ENCODE data around the gene RADIL. TPM values are rescaled to one million over a fixed set of nuclear protein-coding genes. Genes with fewer than 3 reads are reported as not detected.
"Not testable (repeated sequence)": the region's sequence is repeated elsewhere in the genome, so short reads cannot be mapped to it uniquely, and the experiment has no call there.

RADIL gene
- total RNA-seq, 1 donor from 2014 or later = 19.8 TPM

DNA sequence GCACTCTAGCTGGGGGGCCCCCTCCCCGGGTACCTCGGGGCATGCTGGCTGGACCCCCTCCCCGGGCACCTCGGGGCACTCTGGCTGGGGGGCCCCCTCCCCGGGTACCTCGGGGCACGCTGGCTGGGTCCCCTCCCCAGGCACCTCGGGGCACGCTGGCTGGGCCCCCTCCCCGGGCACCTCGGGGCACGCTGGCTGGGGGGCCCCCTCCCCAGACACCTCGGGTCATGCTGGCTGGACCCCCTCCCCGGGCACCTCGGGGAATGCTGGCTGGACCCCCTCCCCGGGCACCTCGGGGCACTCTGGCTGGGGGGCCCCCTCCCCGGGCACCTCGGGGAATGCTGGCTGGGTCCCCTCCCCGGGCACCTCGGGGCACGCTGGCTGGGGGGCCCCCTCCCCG lies 80.9 kb downstream of the RADIL start:
- DNase-seq (ENCODE audit: low spot score); ATAC-seq: not testable (repeated sequence)
- intact Hi-C loops (cut with DNase I) = loop anchor here (5.0 kb wide), 1 partner anchor 80 kb away; the partner anchor contains the start of gene RADIL

DNA sequence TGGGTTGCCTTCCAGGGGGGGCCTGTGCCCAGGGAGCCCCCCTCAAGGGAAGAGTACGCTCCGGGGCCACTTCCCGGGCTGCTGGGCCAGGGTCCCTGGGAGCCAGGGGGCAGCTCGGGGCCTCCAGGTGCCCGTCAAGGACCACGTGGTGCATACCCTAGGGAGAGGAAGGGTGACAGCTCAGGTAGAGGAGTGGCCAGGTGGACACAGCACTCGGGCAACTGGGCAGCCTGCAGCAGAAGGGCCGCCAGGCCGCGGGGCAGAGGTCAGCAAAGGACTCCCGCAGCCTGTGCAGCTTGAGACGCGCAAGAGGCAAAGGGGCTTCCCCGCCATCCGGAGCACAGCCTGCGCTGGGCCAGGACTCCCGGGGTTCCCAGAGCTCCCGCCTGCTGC lies 81.7 kb downstream of the RADIL start:
- no peak for DNase-seq (ENCODE audit: low spot score)
- ATAC-seq = no peak
- intact Hi-C loops (cut with DNase I) = loop anchor here (5.0 kb wide), 1 partner anchor 80 kb away; the partner anchor contains the start of gene RADIL

DNA sequence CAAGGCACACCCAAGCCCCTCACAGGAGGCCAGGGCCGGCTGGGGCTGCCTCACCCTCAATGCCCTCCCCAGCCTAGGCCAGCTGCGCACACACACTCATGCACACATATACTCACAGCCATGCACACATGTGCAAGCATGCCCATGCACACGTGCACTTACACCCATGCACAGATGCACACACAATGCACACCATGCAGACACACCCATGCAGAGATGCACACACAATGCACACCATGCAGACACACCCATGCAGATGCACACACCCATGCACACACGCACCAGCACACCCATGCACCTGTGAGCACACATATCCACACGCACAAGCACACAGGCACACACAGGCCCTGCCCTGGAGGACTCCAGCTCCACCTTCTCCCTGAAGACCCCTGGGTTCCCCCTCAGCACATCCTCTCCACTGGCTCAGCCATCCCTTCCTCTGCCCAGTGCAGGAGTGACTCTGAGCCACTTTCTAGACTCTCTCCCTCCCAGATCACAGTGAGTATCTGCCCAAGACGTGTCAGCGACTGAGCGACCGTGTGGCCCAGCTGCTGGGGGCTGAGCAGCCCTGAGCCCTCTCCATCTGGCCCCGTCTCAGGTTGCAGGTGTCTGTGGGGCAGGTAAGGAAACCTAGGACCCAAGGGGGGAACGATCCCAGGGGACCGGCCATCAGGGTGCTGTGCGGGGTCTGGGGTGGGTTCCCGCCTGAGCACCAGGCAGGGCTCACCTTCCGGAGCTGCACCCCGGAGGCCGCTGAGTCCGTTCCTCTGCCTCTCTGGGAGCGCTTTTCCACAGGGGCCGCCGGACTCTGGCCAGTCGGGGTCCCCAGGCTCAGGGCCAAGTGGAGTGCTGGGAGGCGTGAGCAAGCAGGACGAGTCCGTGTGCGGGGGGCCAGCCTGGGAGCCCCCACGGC lies 82.3 kb downstream of the RADIL start:
- intact Hi-C loops (cut with DNase I) = loop anchor here (5.0 kb wide), 1 partner anchor 81 kb away; the partner anchor contains the start of gene RADIL
- ATAC-seq (peak; percentile 1), DNase-seq (ENCODE audit: low spot score) (no peak)

DNA sequence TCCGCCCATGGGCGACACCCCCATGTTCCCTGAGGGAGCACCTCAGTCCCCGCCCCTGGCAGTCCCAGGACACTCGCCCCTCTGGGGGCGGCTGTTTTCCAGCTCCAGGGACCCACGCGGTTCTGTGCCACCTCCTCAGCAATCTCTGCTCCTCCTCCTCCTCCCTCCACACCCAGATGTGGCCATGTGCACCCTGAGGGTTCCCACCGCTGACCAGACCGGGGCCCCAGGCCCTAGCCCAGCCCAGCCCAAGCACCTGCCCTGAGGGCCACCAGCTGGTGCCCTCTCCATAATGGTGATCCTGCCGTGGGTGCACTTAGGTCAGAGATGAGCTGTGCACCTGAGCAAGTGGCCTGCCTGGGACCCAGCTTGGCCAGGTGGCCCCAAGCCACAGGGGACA lies 83.0 kb downstream of the RADIL start:
- ATAC-seq (peak; percentile 2), DNase-seq (ENCODE audit: low spot score) (no peak)
- intact Hi-C loops (cut with DNase I) = loop anchor here (5.0 kb wide), 1 partner anchor 82 kb away; the partner anchor contains the start of gene RADIL

DNA sequence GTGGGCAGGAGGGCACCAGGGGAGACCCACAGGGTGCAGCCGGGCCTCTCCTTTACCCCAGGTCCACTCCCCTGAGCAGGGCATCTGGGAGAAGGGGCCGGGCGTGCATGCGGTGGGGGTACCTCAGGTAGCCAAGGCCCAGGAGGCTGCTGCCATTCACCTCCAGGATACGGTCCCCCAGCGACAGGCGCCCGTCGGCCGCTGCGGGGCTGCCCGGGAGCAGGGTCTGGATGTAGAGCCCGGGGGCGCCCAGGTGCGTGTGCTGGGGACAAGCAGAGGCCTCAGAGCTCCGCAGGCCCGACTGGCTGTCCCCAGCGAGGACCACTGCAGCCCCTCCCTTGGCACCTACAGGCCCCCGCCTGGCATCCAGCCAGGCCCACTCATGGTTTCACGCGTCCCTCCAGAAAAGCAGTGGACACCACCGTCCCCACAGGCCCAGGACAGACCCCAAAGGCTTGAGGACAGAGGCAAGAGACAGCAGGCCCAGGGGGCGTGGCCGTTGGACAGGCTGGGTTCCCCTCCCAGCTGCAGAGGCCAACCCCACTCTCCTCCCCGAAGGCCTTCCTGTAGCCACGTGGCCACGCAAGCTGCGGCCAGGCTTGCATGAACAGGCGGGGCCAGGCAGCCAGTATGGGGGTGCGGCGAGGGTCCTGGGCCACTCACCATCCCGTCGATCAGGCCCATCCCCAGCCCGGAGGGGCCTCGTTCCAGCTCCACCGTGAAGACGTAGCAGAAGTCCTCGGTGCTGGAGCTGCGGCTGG lies 83.8 kb downstream of the RADIL start:
- peak; percentile 82 for DNase-seq (ENCODE audit: low spot score)
- peak; percentile 80 for ATAC-seq
- intact Hi-C loops (cut with DNase I) = loop anchor here (5.0 kb wide), 1 partner anchor 83 kb away; the partner anchor contains the start of gene RADIL

DNA sequence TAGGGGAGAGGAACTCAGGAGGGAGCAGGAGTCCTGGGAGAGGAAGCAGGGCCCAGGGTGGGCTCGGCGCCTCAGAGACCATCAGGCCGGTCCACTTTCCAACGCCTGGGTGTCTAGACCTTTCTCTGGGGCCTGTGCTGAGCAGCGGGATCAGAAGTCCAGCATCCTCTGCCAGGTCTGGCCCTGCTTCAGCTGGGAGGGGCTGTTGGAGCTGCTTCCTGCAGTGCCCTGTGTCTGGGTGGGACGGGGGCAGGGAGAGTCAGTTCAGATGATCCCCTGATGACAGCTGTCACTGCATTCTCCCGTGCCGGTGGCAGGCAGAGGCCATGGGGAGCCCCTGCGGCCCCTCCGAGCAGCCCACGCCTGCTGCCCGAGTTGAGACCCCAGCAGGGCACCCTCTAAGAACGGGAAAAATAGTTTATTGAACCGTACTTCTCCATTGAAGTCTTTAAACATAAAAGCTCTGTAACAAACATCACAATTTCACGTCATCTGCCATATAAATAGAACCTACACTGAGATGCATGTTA lies 84.7 kb downstream of the RADIL start:
- peak; percentile 4 for ATAC-seq
- intact Hi-C loops (cut with DNase I) = no loop called here
- DNase-seq (ENCODE audit: low spot score) = no peak

DNA sequence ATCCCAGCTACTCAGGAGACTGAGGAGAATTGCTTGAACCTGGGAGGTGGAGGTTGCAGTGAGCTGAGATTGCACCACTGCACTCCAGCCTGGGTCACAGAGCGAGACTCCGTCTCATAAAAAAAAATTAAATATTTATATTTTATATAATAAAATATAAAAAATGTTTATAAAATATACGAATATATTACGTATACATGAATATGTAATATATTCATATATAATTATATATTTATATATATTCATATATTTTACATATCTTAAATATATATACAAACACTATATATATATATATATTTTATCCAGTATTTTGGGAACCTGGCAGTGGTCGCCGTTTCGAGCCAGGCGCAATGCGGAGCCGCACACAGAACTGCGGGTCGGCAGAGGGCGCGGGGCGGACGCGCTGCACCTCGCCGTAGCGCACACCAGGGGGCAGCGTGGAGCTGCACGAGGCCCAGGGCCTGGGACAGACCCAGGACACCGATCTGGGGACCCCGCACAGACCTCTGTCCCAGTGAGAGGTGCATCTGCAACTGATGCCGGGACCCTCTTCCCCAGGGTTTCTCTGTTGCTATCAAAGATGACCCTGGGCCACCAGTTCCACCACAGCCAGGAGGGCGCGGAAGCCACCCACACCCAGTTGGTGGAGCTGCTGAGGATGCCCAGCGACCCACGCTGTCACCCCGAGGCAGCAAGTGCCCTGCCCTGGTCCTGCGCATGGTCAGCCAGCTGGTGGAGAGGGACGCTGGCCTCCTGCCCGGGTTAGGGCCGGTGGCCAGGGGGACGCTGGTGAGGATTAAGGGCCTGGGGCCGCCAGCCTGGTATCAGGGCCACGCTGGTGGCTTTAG lies 85.4 kb downstream of the RADIL start:
- ATAC-seq = peak; percentile 74
- DNase-seq (ENCODE audit: low spot score) = peak; percentile 81
- intact Hi-C loops (cut with DNase I) = no loop called here

DNA sequence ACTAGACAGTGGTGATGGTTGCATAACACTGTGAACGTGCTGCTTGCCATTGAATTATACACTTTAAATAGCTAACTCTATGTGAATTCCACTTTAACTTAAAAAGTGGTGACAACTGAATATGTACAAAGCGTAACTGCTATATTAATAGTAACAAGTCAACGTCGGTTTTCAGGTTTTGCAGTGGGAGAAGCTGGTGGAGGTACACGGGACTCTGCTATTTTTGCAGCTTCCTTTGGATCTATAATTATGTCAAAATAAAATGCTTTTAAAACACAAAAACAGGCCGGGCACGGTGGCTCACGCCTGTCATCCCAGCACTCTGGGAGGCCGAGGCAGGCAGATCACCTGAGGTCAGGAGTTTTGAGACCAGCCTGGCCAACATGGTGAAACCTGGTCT lies 87.1 kb downstream of the RADIL start:
- DNase-seq (ENCODE audit: low spot score) (no peak), ATAC-seq (no peak)
- intact Hi-C loops (cut with DNase I) = no loop called here

DNA sequence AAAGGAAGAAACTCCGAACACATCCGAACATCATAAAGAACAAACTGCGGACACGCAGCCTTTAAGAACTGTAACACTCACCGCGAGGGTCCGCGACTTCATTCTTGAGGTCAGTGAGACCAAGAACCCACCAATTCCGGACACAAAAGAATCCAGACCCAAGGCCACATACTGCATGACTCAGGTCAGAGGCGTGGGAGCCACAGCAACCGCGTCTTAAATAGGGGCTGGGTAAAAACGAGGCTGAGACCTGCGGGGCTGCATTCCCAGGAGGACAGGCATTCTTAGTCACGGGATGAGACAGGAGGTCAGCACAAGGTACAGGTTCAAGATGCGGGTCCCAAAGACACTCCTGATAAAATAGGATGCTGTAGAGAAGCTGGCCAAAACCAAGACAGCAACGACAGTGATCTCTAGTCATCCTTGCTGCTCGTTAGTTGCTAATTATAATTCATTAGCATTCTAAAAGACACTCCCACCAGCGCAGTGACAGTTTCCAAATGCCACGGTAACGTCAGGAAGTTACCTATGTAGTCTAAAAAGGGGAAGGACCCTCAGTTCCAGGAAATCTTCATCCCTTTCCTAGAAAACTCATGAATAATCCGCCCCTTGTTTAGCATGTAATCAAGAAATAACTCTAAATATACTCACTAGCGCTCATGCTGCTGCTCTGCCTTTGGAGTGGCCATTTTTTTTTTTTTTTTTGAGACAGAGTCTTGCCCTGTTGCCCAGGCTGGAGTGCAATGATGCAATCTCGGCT lies 88.7 kb downstream of the RADIL start:
- DNase-seq (ENCODE audit: low spot score) (no peak), ATAC-seq (no peak)
- intact Hi-C loops (cut with DNase I) = loop anchor here (5.0 kb wide), 1 partner anchor 293 kb away; no protein-coding TSS in a partner anchor

DNA sequence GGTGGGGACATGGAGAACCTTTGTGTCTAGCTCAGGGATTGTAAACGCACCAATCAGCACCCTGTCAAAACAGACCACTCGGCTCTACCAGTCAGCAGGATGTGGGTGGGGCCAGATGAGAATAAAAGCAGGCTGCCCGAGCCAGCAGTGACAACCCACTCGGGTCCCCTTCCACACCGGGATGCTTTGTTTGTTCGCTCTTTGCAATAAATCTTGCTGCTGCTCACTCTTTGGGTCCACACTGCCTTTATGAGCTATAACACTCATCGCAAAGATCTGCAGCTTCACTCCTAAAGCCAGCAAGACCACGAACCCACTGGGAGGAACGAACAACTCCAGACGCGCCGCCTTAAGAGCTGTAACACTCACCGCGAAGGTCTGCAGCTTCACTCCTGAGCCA lies 89.3 kb downstream of the RADIL start:
- intact Hi-C loops (cut with DNase I) = loop anchor here (5.0 kb wide), 1 partner anchor 293 kb away; no protein-coding TSS in a partner anchor
- not testable (repeated sequence) for ATAC-seq; DNase-seq (ENCODE audit: low spot score)

DNA sequence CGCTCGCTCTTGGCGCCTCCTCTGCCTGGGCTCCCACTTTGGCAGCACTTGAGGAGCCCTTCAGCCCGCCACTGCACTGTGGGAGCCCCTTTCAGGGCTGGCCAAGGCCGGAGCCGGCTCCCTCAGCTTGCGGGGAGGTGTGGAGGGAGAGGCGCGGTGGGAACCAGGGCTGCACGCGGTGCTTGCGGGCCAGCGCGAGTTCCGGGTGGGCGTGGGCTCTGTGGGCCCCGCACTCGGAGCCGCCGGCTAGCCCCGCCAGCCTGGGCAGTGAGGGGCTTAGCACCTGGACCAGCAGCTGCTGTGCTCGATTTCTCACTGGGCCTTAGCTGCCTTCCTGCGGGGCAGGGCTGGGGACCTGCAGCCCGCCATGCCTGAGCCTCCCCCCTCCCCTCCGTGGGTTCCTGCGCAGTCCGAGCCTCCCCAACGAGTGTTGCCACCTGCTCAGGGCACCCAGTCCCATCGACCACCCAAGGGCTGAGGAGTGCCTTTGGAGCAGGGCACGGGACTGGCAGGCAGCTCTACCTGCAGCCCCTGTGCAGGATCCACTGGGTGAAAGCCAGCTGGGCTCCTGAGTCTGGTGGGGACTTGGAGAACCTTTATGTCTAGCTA lies 90.0 kb downstream of the RADIL start:
- intact Hi-C loops (cut with DNase I) = loop anchor here (5.0 kb wide), 1 partner anchor 294 kb away; no protein-coding TSS in a partner anchor
- ATAC-seq; DNase-seq (ENCODE audit: low spot score): not testable (repeated sequence)

DNA sequence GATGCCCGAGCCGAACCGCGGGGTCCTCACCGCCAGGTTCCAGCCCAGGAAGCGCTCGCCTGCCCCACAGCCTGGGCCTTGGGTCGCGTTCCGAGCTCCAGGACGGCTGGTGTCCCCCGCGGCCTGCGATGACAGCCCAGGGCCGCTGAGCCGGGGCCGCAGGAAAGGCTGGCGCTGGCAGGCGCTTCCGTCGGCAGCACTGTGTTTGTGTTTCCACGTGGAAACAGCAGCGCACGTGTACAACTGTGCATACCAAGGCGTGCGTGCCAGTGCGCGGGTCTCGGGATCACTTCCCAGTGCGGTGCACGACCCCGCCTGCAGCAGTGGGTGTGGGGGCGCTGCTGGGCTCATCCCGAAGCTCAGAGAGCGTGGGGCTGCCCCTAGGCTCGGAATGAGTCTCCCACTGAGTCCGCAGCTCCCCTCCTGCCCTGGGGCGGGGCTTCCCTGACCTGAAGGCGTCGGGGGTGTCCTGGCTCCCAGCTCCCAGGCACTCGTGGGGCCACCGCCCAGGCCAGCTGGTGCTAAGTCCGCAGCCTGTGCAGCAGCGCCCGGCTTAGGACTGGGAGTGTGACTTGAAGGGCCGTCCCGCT lies 90.9 kb downstream of the RADIL start:
- DNase-seq (ENCODE audit: low spot score) (peak; percentile 75), ATAC-seq (peak; percentile 46)
- intact Hi-C loops (cut with DNase I) = loop anchor here (5.0 kb wide), 1 partner anchor 295 kb away; no protein-coding TSS in a partner anchor

DNA sequence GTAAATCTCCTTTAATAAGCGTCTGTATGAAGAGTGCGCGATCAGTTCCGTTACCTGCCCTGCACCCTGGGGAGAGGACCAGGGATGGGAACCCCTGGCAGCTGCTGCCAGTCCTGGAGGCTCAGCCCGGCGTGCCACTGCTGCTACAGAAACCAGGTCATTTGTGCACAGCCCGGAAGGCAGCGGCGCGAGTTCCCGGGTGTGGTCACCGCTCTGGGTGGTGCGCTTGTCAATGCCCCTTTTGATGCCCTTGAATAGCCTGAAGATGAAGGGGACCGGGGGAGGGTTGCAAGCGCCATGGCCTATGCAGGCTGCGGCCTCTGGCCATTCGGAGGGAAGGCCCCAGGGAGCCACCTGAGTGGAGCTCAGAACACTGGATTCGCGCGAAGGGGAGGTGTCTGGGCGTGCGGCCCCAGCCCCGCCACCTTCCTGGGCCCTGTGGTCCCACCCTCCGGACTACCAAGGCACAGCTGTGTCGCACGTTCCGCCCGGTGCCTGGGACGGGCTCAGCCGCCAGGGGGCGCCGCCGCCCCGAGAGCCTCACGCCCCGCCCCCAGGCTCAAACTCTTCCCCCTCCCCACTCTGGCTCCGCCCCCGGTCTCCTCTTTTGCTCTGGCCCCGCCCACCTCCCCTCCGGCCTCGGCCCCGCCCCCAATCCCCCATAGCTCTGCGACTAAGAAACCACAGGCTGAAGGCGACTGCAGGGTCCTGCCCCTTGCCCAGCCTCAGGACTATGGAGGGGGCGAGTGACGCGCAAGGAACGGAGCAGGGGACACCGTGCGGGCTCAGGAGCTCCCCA lies 91.6 kb downstream of the RADIL start:
- DNase-seq (ENCODE audit: low spot score) = peak; percentile 94
- intact Hi-C loops (cut with DNase I) = loop anchor here (5.0 kb wide), 1 partner anchor 295 kb away; no protein-coding TSS in a partner anchor
- ATAC-seq = peak; percentile 88

DNA sequence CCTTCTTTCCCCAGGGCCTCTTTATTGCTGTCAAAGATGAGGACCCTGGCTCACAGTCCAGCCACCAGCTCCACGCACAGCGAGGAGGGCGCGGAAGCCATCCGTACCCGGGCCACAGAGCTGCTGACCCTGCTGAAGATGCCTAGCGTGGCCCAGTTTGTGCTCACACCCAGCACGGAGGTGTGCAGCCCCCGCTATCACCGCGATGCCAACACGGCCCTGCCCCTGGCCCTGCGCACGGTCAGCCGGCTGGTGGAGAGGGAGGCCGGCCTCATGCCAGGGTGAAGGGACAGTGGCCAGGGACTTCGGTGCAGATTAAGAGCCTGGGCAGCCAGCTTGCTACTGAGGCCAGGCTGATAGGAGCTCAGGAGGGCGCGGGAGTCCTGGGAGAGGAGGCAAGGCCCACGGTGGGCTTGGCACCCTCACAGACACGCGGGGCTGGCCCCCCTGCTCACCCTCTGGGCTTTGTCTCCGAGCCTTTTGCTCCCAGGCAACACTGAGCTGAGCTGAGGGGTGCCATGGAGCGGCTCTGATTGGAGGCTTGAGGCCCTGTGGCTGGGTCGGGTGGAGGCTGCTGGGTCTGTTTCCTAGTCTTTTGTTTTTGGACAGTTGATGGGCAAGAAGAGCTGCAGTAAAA lies 92.3 kb downstream of the RADIL start:
- no peak for DNase-seq (ENCODE audit: low spot score)
- intact Hi-C loops (cut with DNase I) = loop anchor here (5.0 kb wide), 1 partner anchor 296 kb away; no protein-coding TSS in a partner anchor
- peak; percentile 3 for ATAC-seq

DNA sequence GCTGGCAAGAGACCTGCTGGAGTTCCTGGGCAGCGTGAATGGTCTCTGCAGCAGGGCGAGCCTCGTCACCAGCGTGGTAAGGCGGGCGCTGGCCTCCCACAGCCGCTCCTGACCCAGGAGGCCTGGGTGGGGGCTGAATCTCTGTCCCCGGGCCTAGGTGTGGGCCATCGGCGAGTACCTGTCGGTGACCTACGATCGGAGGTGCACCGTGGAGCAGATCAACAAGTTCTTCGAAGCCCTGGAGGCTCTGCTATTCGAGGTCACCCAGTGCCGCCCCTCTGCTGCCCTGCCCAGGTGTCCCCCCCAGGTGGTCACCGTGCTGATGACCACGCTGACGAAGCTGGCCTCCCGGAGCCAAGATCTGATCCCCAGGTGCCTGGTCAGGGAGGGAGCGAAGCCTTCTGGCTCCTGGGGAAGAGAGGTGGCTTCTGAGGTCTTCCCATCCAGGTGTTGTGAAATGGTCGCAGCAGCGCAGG lies 93.0 kb downstream of the RADIL start:
- intact Hi-C loops (cut with DNase I) = loop anchor here (5.0 kb wide), 1 partner anchor 297 kb away; no protein-coding TSS in a partner anchor
- ATAC-seq (no peak), DNase-seq (ENCODE audit: low spot score) (no peak)

All from sciatic nerve (tissue), 2 donors.